Stimulated activated CD4-positive, alpha-beta T cell treated with anti-CD3 and anti-CD28 coated beads, Interleukin-1b, Interleukin-23, amount 100 ng/mL, for 48 hours (primary cell): ENCODE measurements around the gene NABP2.
"Not testable (repeated sequence)": the region's sequence is repeated elsewhere in the genome, so short reads cannot be mapped to it uniquely, and the experiment has no call there.

Source experiments
- DNase-seq: peaks from one replicate; pipeline ENCODE4 v3.0.0-alpha.2; 2020

Gene NABP2

DNA sequence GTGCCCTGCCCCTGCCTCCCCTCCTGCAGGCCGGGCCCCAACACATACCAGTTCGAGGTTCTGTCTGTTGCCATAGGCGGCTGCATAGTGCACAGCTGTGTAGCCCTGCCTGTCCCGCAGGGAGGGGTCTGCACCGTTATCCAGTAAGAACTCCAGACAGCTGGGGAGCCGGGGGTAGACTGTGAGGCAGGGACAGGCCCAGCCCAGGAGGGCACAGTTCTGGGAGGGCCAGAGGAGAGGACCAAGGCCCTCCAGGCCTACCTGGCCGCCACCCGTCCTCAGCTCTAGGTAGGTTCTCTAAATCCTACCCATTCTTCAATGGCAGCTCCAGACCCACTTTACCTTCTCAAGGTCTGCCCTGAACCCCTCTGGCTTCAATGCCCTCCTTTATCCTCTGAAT is 24.6 kb downstream of the NABP2 start:
- no peak for DNase-seq

DNA sequence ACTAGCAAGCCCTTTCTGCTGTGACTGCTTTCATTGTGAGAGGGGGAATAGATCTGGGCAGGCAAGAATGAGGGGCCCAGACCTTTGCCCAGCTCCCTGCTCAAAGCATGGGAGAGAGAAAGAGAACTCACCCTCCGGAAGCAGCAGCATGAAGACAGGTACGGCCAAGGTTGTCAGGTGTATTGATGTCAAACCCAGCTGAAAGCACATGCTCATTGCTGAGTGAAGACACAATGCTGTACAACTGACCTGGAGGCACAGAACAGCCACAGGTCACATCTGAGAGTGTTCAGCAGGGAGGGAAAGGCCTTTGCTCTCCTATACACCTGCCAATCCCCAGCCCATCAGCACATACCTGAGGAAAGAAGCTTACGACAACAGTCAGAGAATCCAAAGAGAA is 28.5 kb downstream of the NABP2 start:
- DNase-seq = no peak

DNA sequence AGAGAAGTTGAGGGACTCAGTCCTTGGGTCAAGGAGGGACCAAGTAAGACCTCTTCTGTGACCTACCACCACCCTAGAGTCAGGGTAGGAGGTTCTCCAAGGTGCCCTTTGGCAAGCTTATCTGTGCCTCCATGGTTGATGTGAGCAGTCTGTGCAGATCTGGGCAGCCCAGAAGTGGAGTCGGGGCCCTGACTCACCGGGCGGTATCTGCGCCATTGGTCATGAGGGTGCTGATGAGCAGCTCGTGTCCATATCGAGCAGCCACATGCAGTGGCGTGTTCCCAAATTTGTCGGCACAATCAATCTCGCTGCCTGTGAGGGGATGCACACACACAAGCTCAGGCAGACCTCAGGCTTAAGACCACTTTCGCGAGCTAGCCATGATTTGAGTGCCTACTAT is 28.9 kb downstream of the NABP2 start:
- no peak for DNase-seq

DNA sequence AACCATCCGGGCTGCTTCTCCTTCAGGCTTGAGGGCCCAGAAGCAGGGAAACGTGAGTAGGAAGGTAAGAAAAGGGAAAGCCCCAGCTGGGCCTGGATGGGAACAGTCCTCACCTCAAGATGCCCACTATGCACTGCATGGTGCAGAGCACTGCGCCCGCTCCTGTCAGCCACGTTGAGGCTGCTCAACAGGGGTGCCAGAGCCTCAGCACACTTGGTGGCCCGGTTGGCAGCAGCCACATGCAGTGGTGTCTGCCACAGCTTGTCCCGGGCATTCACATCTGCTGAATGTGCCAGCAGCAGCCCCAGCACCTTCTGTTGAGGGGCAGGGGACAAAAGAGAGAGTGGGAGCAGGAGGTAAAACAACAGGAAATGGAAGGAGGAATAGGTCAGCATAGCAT is 31.5 kb downstream of the NABP2 start:
- no peak for DNase-seq

DNA sequence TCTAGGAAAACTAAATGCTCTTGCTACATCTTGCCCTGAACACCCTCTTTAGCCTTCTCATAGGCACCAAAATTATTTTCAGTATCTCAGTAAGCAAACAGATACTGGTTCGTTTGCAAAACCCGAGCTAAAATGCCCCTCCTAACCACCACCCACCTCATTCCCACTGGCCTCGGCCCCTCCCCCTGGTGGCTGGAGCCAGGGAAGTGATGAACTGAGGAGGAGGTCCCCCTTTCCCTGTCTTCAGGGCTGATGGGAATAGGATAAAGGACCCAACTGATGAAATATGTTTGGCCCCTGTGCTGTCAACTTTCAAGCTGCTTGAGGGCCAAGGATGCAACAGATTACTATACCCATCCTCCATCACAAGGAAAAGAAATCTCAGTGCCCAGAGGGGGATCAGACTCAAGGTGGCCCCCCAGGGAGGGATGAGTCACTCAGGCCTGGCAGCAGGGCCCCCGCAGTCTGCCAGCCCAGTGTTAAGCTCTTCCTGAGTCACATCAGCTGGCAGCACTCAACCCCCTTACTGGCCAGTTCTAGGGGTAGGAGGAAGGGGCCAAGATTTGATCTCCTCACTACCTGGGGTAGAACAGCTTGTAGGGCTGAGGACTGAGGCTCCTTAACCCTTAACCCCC is 32.3 kb downstream of the NABP2 start:
- DNase-seq = no peak

DNA sequence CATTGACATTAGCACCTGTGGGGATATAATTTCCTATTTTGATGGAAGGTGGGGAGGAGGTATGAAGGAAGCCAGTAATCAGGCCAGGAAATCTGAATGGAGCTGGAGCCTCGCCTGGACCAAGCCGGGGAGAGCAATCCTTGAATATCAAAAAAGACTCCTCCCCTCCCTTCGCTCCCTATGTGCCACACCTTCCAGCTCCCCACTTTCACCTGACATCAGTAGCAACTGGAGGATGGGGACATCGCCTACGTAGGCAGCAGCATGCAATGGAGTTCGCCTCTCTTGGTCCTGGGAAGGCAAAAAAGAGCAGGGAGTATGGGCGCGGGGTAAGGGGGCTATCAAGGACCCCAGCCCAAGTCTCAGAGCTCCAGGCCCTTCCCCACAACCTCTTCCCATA is 32.9 kb downstream of the NABP2 start:
- no peak for DNase-seq

DNA sequence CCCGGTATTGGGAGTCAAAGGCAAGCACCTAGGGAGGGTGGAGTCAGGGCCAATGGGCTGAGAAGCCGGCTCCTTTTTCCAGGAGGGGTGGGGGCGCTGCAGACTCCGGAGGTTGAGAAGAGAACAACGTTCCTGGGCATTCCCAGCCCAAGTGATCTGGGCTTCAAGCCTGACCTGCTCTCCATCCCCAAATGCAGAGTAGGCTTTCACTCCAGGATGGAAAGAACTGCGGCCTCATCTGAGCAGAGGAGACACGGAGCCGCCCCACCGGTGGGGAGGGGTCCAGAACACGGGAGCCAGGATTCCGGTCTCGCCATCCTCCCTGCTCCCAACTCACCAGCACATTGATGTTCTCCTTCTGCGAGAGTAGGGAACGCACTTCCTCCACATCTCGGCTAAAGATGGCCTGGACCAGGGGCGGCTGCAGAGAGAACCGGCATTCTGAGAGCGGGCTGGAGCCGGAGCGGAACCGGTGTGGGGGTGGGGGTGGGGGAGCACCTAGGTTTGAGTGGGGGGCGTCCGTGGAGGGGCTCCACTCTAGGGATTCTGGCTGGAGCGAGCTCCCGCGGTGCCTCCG is 33.4 kb downstream of the NABP2 start:
- no peak for DNase-seq

DNA sequence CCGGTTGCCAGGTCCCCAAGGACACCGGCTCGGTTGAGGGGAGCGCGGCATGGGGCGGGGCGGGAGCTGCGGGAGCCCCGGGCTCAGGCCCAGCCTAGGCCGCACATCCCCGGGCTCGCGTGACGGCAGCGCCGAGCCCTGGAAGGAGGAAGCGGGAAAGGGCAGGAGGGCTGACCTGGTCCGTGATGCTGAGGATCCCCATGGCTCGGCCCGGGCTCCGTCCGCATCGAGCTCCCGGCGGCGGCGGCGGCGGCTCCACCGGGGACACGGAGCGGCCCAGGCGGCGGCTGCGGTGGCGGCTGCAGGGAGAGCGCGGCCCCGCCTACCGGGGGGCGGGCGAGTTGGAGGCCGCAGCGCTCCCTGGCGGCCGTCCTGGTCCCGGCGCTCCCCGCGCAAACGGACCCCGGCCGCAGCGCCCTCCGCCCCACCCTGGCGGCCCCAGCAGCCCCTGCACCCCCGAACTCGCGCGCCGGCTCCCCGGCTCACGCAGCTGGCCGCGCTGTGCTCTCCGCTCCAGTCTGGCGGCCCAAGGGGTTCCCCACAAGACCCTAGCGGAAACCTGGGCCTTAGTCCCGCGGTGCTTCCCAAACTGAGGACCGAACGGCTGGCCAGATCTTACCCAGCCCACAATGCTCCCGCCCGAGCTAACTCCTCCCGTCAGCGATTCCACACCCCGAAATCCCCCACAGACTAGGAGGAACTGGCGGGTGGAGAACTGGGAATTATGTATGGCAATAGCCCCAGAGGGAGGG is 34.1 kb downstream of the NABP2 start, which contains the start of gene ANKRD52:
Gene ANKRD52, minus strand, starts transcription at position 317 of the 752 bp plus-strand sequence. Its CDS starts 115 bp downstream, at position 202.
- DNase-seq = peak; percentile 74

DNA sequence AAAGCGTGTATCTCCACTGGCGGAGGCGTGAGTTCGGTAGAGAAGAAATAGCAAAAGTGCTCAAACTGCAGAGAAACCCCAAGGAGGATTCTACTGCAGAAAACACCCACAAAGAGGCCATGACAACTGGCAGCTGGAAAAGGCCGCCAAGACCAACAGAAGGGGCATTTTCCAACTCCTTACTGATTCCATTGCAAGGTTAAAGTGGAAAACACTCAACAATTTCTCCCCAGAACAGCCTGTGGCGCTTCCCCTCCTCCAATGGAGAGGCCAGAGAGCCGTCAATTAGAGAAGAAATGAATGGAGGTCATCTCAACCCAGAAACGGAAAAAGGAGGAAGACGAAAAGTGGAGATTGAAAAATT is 34.7 kb downstream of the NABP2 start:
- no peak for DNase-seq

DNA sequence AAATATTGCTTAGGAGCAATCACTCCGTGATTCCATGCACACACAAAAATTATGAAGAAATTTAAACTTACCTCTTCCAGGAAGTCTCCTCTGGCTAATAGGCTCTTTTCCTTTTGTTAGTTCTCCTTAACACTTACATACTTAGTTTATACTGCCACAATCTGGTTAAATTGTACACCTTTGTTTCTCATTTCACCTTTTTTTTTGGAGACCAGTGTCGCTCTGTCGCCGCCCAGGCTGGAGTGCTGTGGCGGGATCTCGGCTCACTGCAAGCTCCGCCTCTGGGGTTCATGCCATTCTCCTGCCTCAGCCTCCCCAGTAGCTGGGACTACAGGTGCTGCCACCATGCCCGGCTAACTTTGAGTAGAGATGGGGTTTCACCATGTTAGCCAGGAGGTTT is 36.2 kb downstream of the NABP2 start:
- DNase-seq = no peak

DNA sequence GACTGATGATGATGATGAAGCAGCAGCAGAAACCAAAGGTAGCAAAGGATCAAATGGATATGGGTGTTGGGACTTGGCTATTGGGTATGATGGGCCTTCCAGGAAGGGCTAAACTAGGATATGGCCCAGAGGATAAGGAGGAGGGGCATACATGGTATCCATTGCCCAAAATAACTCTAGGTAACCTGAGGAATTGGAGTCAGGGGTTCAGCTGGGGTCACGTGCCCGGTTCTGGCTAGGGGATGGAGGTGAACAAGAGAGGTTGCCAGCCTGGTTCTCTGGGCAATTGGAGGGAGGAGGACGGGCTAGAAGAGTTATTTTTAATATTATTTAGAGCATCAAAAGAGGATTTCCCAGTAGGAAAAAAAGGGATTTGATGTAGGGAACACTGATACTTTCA is 36.8 kb downstream of the NABP2 start:
- no peak for DNase-seq

DNA sequence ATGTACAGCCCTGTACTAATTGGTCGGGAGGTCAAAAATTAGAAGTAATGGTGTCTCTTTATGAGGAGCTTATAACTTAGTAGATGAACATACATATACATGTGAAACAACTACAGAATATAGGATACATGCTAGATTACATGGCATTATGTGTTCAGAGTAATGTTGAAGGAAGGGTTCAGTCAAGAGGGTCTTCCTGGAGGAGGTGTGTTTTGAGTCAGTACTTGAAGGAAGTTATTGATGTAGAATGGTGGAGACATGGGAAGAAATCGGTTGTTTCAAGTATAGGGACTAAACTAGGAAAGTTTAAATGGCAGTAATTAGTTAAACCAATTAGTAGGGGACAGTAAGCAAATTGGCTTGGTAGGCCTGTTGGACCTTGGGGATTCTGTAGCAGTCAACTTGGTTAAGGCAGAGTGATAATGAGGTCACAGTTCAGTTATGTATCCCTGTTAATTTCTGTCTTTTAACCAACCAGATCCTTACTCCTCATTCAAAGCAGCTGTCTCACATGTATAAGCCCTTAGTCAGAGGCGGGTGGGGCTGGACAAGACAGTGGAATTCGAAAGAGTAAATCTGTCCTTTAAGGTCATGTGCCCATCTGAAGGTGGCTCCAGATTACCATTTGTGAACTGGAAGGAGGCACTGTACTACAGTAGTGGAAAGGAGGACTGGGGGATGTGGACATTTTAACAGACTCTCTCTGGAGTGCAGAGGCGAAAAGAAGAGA is 37.5 kb downstream of the NABP2 start:
- DNase-seq = no peak

DNA sequence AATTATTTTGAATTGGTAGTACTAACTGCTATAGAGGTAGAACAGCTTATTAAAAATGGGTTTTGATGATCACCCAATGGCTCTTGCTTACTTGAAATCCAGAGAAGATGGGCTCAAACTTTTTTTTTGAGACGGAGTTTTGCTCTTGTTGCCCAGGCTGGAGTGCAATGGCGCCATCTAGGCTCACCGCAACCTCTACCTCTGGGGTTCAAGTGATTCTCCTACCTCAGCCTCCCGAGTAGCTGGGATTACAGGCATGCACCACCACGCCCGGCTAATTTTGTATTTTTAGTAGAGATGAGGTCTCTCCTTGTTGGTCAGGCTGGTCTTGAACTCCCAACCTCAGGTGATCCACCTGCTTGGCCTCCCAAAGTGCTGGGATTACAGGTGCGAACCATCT is 38.8 kb downstream of the NABP2 start:
- not testable (repeated sequence) for DNase-seq

DNA sequence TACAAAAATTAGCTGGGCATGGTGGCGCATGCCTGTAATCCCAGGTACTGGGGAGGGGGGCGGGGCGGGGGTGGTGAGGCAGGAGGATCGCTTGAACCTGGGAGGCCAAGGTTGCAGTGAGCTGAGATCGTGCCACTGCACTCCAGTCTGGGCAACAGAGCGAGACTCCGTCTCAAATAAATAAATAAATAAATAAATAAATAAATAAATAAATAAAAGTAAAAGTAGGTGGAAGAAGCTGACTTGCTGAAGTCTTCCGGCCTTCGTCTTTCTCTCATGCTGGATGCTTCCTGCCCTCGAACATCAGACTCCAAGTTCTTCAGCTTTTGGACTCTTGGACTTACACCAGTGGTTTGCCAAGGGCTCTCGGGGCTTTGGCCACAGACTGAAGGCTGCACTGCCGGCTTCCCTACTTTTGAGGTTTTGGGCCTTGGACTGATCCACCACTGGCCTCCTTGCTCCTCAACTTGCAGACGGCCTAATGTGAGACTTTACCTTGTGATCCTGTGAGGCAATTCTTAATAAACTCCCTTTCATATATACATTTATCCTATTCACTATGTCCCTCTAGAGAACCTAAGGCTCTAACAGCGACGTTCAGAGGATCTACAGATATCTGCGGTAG is 42.0 kb downstream of the NABP2 start:
- not testable (repeated sequence) for DNase-seq

DNA sequence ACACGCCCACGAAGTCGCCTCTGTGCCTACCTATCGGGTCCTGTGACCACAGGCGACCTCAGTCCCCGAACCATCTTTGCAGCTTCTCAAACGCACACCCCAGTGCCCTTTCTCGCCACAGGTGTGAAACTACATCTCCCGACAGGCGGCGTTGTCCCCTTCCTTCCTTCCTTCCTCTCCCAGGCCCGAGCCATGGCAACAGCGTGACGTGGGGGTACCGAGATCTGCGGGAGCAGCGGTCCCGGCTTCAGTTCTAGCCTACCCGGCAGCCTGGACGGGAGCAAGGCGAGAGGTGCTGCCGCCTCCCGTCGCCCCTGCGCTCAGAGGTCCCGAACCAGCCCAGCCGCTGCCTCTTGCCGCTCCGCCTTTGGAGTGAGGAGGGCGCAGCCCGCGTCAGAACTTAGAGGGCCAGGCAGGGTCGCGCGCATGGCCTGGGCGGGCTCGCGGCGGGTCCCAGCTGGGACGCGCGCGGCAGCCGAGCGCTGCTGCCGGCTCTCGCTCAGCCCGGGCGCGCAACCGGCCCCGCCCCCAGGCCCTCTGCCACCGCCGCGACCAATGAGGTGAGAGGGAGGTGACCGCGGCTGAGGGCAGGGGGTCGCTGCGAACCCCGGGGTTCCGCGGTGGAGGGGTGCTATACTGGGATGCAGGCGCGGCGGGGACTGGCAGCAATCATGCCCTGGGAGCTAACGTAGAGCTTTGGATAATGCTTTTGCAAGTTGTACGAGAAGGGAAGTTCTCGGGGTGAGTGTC is 42.7 kb downstream of the NABP2 start, which contains the start of gene COQ10A:
Gene COQ10A, plus strand, starts transcription at position 250 of the 750 bp plus-strand sequence. Its CDS starts 177 bp downstream, at position 427.
- DNase-seq = peak; percentile 84

DNA sequence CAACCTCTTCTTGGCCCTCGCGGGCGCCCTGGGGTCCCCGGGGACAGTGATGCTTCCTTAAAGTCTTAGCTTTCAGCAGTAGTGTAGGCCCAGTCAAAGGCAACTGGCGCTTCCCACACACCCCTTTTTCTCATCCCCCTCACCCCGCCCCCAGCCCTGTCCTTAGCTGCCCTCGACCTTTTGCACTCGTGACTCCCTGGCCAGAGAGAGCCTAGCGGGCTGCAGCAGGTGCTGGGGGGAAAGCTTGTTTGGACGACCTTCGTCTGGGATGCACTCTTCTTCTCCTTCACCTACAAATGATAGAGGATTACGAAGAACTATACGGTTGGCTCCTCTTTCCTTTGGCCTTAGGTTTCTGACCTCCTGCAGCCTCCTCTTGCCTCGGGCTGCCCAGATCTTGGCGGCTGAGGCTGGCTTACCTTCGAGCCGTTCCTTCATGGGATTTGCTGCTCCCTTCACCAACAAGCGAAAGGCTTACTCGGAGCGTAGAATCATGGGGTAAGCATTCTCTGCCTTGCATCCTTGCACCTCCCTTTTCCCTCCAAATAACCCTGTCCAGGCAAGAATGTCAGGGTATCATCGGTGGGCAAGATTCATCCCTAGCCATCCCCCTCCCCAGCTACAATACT is 43.4 kb downstream of the NABP2 start:
- no peak for DNase-seq

DNA sequence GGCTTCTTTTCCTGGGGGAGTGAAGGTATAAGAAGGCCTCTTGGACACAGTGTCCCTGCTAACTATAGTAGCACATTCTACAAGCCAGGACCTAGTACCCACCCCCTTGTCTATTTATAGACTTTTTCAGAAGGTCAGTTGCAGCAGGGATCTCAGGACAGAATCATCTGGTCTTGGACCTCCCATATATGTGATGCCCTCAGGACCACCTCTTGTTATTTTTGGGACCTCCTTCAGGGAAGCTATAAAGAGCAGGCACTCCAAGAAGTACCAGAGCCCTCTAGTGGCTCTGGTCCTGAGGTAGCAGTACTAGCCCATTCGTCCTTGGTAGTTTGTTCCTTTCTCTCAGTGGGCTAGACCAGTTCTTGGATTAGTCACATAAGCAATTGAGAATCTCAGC is 46.9 kb downstream of the NABP2 start:
- no peak for DNase-seq

DNA sequence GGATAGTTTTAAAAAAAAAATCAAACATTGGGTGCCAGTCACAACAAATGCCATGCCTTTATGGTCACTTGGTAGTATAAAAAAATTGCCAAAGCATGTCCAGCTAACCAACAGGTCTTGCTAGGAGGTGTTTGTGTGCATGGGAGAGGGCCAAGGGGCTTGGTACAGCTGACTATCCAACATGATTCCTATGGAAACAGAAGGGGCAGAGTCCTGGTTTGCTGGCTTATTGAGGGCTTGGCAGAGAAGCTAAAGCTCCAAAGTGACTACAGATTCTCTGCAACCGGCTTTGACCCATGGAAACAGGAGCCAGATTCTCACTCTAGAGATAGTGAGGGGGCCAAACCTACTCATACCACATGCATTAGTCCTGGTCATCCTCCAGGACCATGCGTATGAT is 48.3 kb downstream of the NABP2 start:
- DNase-seq = not testable (repeated sequence)

DNA sequence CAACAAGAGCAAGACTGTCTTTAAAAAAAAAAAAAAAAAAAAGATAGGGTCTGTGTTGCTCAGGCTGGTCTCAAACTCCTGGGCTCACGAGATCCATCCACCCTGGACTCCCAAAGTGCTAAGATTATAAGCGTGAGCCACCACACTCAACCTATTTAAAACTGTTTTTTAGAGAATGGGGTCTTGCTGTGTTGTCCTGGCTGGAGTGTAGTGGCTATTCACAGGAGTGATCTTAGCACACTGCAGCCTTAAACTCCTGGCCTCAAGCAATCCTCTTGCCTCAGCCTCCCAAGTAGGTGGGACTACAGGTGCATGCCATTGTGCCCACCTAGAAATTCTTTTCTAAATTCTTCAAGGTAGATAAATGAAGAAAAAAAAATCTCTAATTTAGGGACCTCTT is 50.2 kb downstream of the NABP2 start:
- DNase-seq = no peak

DNA sequence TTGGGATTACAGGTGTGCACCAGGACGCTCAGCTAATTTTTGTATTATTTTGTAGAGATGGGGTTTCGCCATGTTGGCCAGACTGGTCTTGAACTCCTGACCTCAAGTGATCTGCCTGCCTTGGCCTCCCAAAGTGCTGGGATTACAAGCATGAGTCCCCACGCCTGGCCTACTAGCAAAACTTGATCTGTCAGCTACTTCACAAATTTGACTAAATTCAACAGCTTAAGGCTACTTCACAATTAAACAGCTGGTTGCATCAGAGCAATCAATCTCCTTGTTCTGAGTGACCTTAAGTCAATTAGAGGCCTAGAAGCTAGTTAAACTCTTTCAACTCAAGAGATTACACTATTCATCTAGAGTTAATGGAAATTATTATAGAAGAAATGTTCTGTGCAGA is 54.8 kb downstream of the NABP2 start:
- no peak for DNase-seq
